ENCODE data around the gene JSRP1.

GRCh38 chr19:2266183-2266993, 10.2 kb upstream of the JSRP1 start:
- TF ChIP-seq, protein P1, sequence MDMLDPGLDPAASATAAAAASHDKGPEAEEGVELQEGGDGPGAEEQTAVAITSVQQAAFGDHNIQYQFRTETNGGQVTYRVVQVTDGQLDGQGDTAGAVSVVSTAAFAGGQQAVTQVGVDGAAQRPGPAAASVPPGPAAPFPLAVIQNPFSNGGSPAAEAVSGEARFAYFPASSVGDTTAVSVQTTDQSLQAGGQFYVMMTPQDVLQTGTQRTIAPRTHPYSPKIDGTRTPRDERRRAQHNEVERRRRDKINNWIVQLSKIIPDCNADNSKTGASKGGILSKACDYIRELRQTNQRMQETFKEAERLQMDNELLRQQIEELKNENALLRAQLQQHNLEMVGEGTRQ (IDR thresholded peaks at IDR 0.05; ENCODE audit: borderline replicate concordance, low read depth, low read length): no peak
- no peak for TF ChIP-seq MXI1 (IDR thresholded peaks at IDR 0.05; ENCODE audit: low read depth, low read length)
- TF ChIP-seq CTCF (IDR thresholded peaks at IDR 0.05): no peak
- no peak for TF ChIP-seq YY1 (IDR thresholded peaks at IDR 0.05; ENCODE audit: low read depth)
